HEK293 (cell line): Measurements from ENCODE around the gene CACNB2.

Experiments
- CTCF ChIA-PET: fragments of 350-600 bp; formaldehyde crosslinking; extraction: SDS; loops from one replicate; lab custom pipeline; 2021; ENCODE audit warnings: antibody characterized with exemption; lab: Yijun Ruan, JAX
- POLR2A ChIA-PET: fragments of 300-600 bp; formaldehyde crosslinking; extraction: SDS; loops from one replicate; lab custom pipeline; 2020; ENCODE audit warnings: antibody characterized with exemption, inconsistent platforms; lab: Yijun Ruan, JAX
- H3K27ac ChIP-seq: fragments of 200-500 bp; sonication (Bioruptor generic); 2 replicates; pipeline ENCODE4 v1.5.1; 2014; ENCODE audit warnings: low read depth, low read length, control low read depth, inconsistent platforms; ENCODE audit errors: extremely low read depth
- H3K36me3 ChIP-seq, 2 experiments: fragments of 200-500 bp in 1 of 2; sonication (Bioruptor generic) in 1 of 2; 1 replicate in 1 of 2; 2 replicates in 1 of 2; pipeline ENCODE4 v1.5.1; 2014 to 2017; ENCODE audit warnings: inconsistent platforms in 2 of 2, low read length in 2 of 2; ENCODE audit not compliant: control insufficient read depth in 2 of 2, insufficient read depth in 1 of 2
- H3K4me1 ChIP-seq: fragments of 200-500 bp; sonication (Bioruptor generic); 2 replicates; pipeline ENCODE4 v1.5.1; 2014; ENCODE audit warnings: mild to moderate bottlenecking, low read length, inconsistent platforms; ENCODE audit not compliant: control insufficient read depth, insufficient read depth
- H3K4me3 ChIP-seq: 2 replicates; pipeline ENCODE4 v1.5.1; 2011; ENCODE audit warnings: low read depth, mild to moderate bottlenecking, control low read depth, low read length, moderate library complexity
- H3K9me3 ChIP-seq: fragments of 200-500 bp; sonication (Bioruptor generic); 2 replicates; pipeline ENCODE4 v1.5.1; 2014; ENCODE audit warnings: low read depth, low read length, inconsistent platforms; ENCODE audit not compliant: control insufficient read depth, insufficient read depth
- EGR2 ChIP-seq: fragments of 450-650 bp; formaldehyde crosslinking; IDR thresholded peaks from 2 replicates; pipeline ENCODE4 v1.5.1; 2016; ENCODE audit warnings: low read depth, missing biosample characterization, missing genetic modification characterization
- OVOL3 ChIP-seq: fragments of 450-650 bp; formaldehyde crosslinking; IDR thresholded peaks from 2 replicates; pipeline ENCODE4 v1.5.1; 2016; ENCODE audit warnings: missing biosample characterization, missing genetic modification characterization
- ZNF114 ChIP-seq: fragments of 450-650 bp; formaldehyde crosslinking; IDR thresholded peaks from 2 replicates; pipeline ENCODE4 v1.5.0; 2017; ENCODE audit warnings: missing biosample characterization, missing genetic modification characterization
- ZNF121 ChIP-seq: fragments of 450-650 bp; formaldehyde crosslinking; IDR thresholded peaks from 2 replicates; pipeline ENCODE4 v1.5.1; 2016; ENCODE audit warnings: missing biosample characterization, missing genetic modification characterization
- ZNF157 ChIP-seq: fragments of 450-650 bp; formaldehyde crosslinking; IDR thresholded peaks from 2 replicates; pipeline ENCODE4 v1.5.1; 2016; ENCODE audit warnings: missing biosample characterization, missing genetic modification characterization
- ZNF202 ChIP-seq: fragments of 450-650 bp; formaldehyde crosslinking; IDR thresholded peaks from 2 replicates; pipeline ENCODE4 v1.5.1; 2016; ENCODE audit warnings: missing biosample characterization, missing genetic modification characterization, borderline replicate concordance
- ZNF266 ChIP-seq: fragments of 450-650 bp; formaldehyde crosslinking; IDR thresholded peaks from 2 replicates; pipeline ENCODE4 v1.5.1; 2016; ENCODE audit warnings: missing biosample characterization, missing genetic modification characterization, low read depth
- ZNF394 ChIP-seq: fragments of 450-650 bp; formaldehyde crosslinking; IDR thresholded peaks from 2 replicates; pipeline ENCODE4 v1.5.1; 2016; ENCODE audit warnings: missing biosample characterization, missing genetic modification characterization, mild to moderate bottlenecking, moderate library complexity, borderline replicate concordance
- ZNF404 ChIP-seq: fragments of 450-650 bp; formaldehyde crosslinking; IDR thresholded peaks from 2 replicates; pipeline ENCODE4 v1.5.1; 2017; ENCODE audit warnings: missing biosample characterization, missing genetic modification characterization
- ZNF501 ChIP-seq: fragments of 450-650 bp; formaldehyde crosslinking; IDR thresholded peaks from 2 replicates; pipeline ENCODE4 v1.5.1; 2016; ENCODE audit warnings: missing biosample characterization, missing genetic modification characterization
- ZNF518A ChIP-seq: fragments of 450-650 bp; formaldehyde crosslinking; conservative IDR thresholded peaks from 2 replicates; pipeline ENCODE4 v1.5.1; 2016; ENCODE audit warnings: low read depth, missing biosample characterization, missing genetic modification characterization
- ZNF585B ChIP-seq: fragments of 450-650 bp; formaldehyde crosslinking; IDR thresholded peaks from 2 replicates; pipeline ENCODE4 v1.5.1; 2016; ENCODE audit warnings: missing biosample characterization, missing genetic modification characterization
- ZNF645 ChIP-seq: fragments of 450-650 bp; formaldehyde crosslinking; IDR thresholded peaks from 2 replicates; pipeline ENCODE4; 2016; ENCODE audit warnings: missing biosample characterization, missing genetic modification characterization
- ZNF654 ChIP-seq: fragments of 450-650 bp; formaldehyde crosslinking; IDR thresholded peaks from 2 replicates; pipeline ENCODE4 v1.5.1; 2016; ENCODE audit warnings: low read depth, missing biosample characterization, missing genetic modification characterization
- ZNF658 ChIP-seq: fragments of 450-650 bp; formaldehyde crosslinking; IDR thresholded peaks from 2 replicates; pipeline ENCODE4; 2016; ENCODE audit warnings: missing biosample characterization, missing genetic modification characterization
- ZNF76 ChIP-seq: fragments of 450-650 bp; formaldehyde crosslinking; IDR thresholded peaks from 2 replicates; pipeline ENCODE4; 2016; ENCODE audit warnings: low read depth, missing biosample characterization, missing genetic modification characterization, borderline replicate concordance
- ZNF768 ChIP-seq: fragments of 450-650 bp; formaldehyde crosslinking; IDR thresholded peaks from 2 replicates; pipeline ENCODE4 v1.5.1; 2018; ENCODE audit warnings: missing biosample characterization, mild to moderate bottlenecking, missing genetic modification characterization
- ZNF791 ChIP-seq: fragments of 450-650 bp; formaldehyde crosslinking; IDR thresholded peaks from 2 replicates; pipeline ENCODE4 v1.5.1; 2016; ENCODE audit warnings: missing biosample characterization, missing genetic modification characterization
- ZNF837 ChIP-seq: fragments of 450-650 bp; formaldehyde crosslinking; IDR thresholded peaks from 2 replicates; pipeline ENCODE4 v1.5.1; 2016; ENCODE audit warnings: missing biosample characterization, missing genetic modification characterization
- ZSCAN5A ChIP-seq: fragments of 450-650 bp; formaldehyde crosslinking; IDR thresholded peaks from 2 replicates; pipeline ENCODE4 v1.5.1; 2016; ENCODE audit warnings: missing biosample characterization, missing genetic modification characterization

Gene CACNB2

GRCh38 chr10:18498998-18499397 lies 358.8 kb downstream of the CACNB2 start:
- ChIA-PET POLR2A (no interaction called here), CTCF (interaction anchor here (0.6 to 0.7 kb wide), 2 partner anchors 1036 to 1236 kb away, joined by 4 read pairs; no protein-coding TSS in a partner anchor)
- Histone ChIP-seq H3K4me3 (no peak overlapping the region), H3K9me3 (no peaks in the 10 kb centered on the region), H3K36me3 (no peaks in the 10 kb centered on the region), H3K27ac (no peak overlapping the region), H3K4me1 (no peaks in the 10 kb centered on the region)
- TF ChIP-seq ZNF266 (tag by site-specific recombination) (no peak), ZNF791 (no peak), ZNF654 (tag by site-specific recombination) (no peak), ZNF394 (tag by site-specific recombination) (no peak), ZNF157 (tag by site-specific recombination) (no peak), ZNF76 (tag by site-specific recombination) (no peak), ZNF404 (tag by site-specific recombination) (no peak), ZNF501 (no peak), OVOL3 (no peak), ZSCAN5A (tag by site-specific recombination) (no peak), ZNF518A (tag by site-specific recombination) (no peak), ZNF645 (tag by site-specific recombination) (no peak), ZNF585B (tag by site-specific recombination) (no peak), ZNF202 (tag by site-specific recombination) (no peak), ZNF658 (no peak), ZNF768 (tag by site-specific recombination) (no peak), EGR2 (no peak)

DNA sequence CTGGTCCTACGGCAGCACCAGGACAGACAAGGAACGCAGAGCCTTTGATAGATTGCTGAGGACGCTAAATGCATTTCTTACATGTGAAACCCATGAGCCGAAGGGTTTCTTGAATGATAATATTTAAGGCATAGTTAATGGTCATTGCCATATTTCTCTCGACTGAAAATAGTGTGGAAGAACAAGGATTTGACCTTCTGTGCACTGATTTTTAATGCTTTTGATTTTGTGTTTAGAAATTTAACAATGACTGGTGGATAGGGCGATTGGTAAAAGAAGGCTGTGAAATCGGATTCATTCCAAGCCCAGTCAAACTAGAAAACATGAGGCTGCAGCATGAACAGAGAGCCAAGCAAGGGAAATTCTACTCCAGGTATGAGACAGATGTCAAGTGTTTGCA lies 360.4 kb downstream of the CACNB2 start:
- H3K4me3 ChIP-seq: no peak overlapping the region
- H3K9me3 ChIP-seq: no peaks in the 10 kb centered on the region
- no peak overlapping the region for H3K27ac ChIP-seq
- no peaks in the 10 kb centered on the region for H3K4me1 ChIP-seq
- TF ChIP-seq ZNF114 (tag by site-specific recombination) (no peak), ZNF837 (tag by site-specific recombination) (no peak), ZNF121 (no peak)
- ChIA-PET CTCF (no interaction called here), POLR2A (no interaction called here)
- no peaks in the 10 kb centered on the region for H3K36me3 ChIP-seq
